Endodermal cell (in vitro differentiated cells): ENCODE data around the gene UMOD. TPM values are rescaled to one million over a fixed set of nuclear protein-coding genes. Genes with fewer than 3 reads are reported as not detected.
"Not testable (repeated sequence)": the region's sequence is repeated elsewhere in the genome, so short reads cannot be mapped to it uniquely, and the experiment has no call there.

Experiments used
- DNase-seq: peaks from one replicate; pipeline ENCODE4 v3.0.0-alpha.2; 2017
- H3K27ac ChIP-seq: 2 replicates; pipeline ENCODE4 v1.5.1; 2013; ENCODE audit warnings: mild to moderate bottlenecking, low read depth, low read length, moderate library complexity
- H3K27me3 ChIP-seq: 2 replicates; pipeline ENCODE4 v1.6.1; 2013; ENCODE audit warnings: mild to moderate bottlenecking, low read length, moderate library complexity; ENCODE audit not compliant: insufficient read depth, control insufficient read depth, poor library complexity, severe bottlenecking
- H3K36me3 ChIP-seq: 2 replicates; pipeline ENCODE4 v1.7.0; 2013; ENCODE audit warnings: mild to moderate bottlenecking, low read length, moderate library complexity; ENCODE audit not compliant: control insufficient read depth, insufficient read depth
- H3K4me1 ChIP-seq: one replicate; pipeline ENCODE4 v1.7.0; 2013; ENCODE audit warnings: low read length; ENCODE audit not compliant: control insufficient read depth, insufficient read depth
- H3K4me3 ChIP-seq: 2 replicates; pipeline ENCODE4 v1.5.1; 2013; ENCODE audit warnings: mild to moderate bottlenecking, low read length, moderate library complexity
- H3K9ac ChIP-seq: 2 replicates; pipeline ENCODE4 v1.6.1; 2013; ENCODE audit warnings: mild to moderate bottlenecking, low read length, moderate library complexity; ENCODE audit not compliant: poor library complexity, severe bottlenecking; ENCODE audit errors: extremely low read depth
- H3K9me3 ChIP-seq: 2 replicates; pipeline ENCODE4 v1.6.1; 2013; ENCODE audit warnings: mild to moderate bottlenecking, low read length, moderate library complexity; ENCODE audit not compliant: control insufficient read depth
- H3K27ac Mint-ChIP-seq: 2 replicates; pipeline ENCODE4 v1.8.0; 2020; ENCODE audit warnings: mixed read lengths
- H3K27me3 Mint-ChIP-seq: 2 replicates; pipeline ENCODE4 v1.8.0; 2021; ENCODE audit warnings: mild to moderate bottlenecking, mixed read lengths; ENCODE audit not compliant: insufficient read depth
- H3K36me3 Mint-ChIP-seq: 2 replicates; pipeline ENCODE4 v1.8.0; 2020; ENCODE audit warnings: low read depth, mixed read lengths
- H3K4me1 Mint-ChIP-seq: 2 replicates; pipeline ENCODE4 v1.8.0; 2020; ENCODE audit warnings: mixed read lengths
- H3K4me3 Mint-ChIP-seq: 2 replicates; pipeline ENCODE4 v1.8.0; 2020; ENCODE audit warnings: mild to moderate bottlenecking, moderate library complexity, mixed read lengths
- H3K9me3 Mint-ChIP-seq: 2 replicates; pipeline ENCODE4 v1.8.0; 2020; ENCODE audit warnings: mild to moderate bottlenecking, mixed read lengths
- WGBS, 2 experiments: methylation state at CpG; one replicate each; pipeline versions ENCODE4 v1.1.5 to v1.1.7; 2013; ENCODE audit warnings: missing lambda C conversion rate in 2 of 2, mixed read lengths in 1 of 2; ENCODE audit not compliant: insufficient coverage in 1 of 2, insufficient read length in 1 of 2; 5-methylcytosine and 5-hydroxymethylcytosine counted together
- total RNA-seq, 2 donors: library from RNA; stranded (reverse); fragmentation: NEBNext Ultra II Directional in 1 of 2; extraction: Animal tissue kit (Norgen Biotek cat#: 25700) in 1 of 2; gene quantifications; 2 replicates in 1 of 2; 3 replicates in 1 of 2; pipeline ENCODE4 v1.2.1, GENCODE V29; 2021
- TF ChIP-seq, protein P1 (sequence below): fragments of 200-600 bp; sonication (generic); conservative IDR thresholded peaks from 2 replicates; pipeline ENCODE4 v1.5.0; 2021; ENCODE audit warnings: antibody characterized with exemption, mild to moderate bottlenecking

Gene UMOD
- total RNA-seq, 2 donors from 2014 or later = not detected

DNA sequence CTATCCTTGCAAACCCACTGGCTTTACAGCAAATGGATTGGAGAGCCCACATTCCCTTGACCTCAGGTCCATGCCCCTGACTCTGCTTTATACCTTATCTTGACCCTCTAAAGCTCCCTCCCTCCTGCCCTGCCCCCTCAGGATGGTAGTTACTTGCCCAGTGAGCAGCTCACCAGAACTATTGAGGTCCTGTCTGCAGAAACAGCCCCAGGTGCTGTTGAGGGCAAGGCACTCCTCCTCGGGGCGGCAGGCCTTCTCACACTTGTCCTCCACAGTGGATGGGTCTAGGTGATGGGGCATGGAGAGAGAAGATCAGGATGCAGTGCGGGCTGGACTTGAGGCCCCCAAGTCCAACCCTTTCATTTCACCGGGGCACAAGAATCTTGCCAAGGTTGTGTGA, 29.8 kb downstream of the UMOD start:
- no peak overlapping the region for H3K27ac ChIP-seq
- no peak overlapping the region for H3K9ac ChIP-seq
- H3K27ac Mint-ChIP-seq = no peak overlapping the region
- peaks cover 21% of the 10 kb centered on the region for H3K27me3 Mint-ChIP-seq
- TF ChIP-seq, protein P1, sequence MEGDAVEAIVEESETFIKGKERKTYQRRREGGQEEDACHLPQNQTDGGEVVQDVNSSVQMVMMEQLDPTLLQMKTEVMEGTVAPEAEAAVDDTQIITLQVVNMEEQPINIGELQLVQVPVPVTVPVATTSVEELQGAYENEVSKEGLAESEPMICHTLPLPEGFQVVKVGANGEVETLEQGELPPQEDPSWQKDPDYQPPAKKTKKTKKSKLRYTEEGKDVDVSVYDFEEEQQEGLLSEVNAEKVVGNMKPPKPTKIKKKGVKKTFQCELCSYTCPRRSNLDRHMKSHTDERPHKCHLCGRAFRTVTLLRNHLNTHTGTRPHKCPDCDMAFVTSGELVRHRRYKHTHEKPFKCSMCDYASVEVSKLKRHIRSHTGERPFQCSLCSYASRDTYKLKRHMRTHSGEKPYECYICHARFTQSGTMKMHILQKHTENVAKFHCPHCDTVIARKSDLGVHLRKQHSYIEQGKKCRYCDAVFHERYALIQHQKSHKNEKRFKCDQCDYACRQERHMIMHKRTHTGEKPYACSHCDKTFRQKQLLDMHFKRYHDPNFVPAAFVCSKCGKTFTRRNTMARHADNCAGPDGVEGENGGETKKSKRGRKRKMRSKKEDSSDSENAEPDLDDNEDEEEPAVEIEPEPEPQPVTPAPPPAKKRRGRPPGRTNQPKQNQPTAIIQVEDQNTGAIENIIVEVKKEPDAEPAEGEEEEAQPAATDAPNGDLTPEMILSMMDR = no peak
- peaks cover 25% of the 10 kb centered on the region for H3K4me1 Mint-ChIP-seq
- no peaks in the 10 kb centered on the region for H3K27me3 ChIP-seq
- H3K9me3 Mint-ChIP-seq = no peaks in the 10 kb centered on the region
- DNase-seq = no peak
- no peaks in the 10 kb centered on the region for H3K36me3 ChIP-seq
- no peaks in the 10 kb centered on the region for H3K9me3 ChIP-seq
- no peak overlapping the region for H3K4me3 Mint-ChIP-seq
- no peak overlapping the region for H3K4me3 ChIP-seq
- H3K36me3 Mint-ChIP-seq = no peaks in the 10 kb centered on the region
- peaks cover 9% of the 10 kb centered on the region for H3K4me1 ChIP-seq
- WGBS, 2 experiments = 95 to 97% methylated on average over 2 to 4 of the region's 4 CpGs

DNA sequence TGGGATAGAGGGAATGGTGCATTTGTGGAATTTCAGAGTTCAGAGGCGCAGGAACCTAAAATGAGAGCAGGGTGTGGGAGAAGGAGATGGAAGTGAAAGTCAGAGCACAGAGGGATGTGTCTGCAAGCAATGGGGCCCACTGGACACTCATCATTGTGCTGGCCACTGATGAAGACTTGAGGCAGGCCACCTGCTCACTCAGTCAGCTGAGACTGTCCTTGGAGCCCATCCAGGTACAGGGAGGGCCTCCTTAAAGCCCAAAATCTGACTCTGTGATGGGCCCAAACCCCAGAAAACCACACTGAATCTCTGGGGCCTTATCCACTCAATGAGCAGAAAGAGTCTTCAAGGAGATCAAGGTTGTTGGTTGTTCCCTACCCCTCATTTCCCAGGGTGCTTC, 30.8 kb downstream of the UMOD start:
- 75 to 90% methylated on average over 1 of the region's 1 CpG for WGBS, 2 experiments
- H3K9me3 ChIP-seq = no peaks in the 10 kb centered on the region
- H3K4me3 ChIP-seq = no peak overlapping the region
- H3K27me3 ChIP-seq = no peaks in the 10 kb centered on the region
- Mint-ChIP-seq H3K27me3 (peaks cover 23% of the 10 kb centered on the region), H3K27ac (no peak overlapping the region), H3K4me3 (no peak overlapping the region), H3K4me1 (peaks cover 17% of the 10 kb centered on the region), H3K9me3 (no peaks in the 10 kb centered on the region), H3K36me3 (no peaks in the 10 kb centered on the region)
- no peak for DNase-seq
- H3K27ac ChIP-seq = no peak overlapping the region
- TF ChIP-seq, protein P1 = no peak
- H3K9ac ChIP-seq = no peak overlapping the region
- no peaks in the 10 kb centered on the region for H3K36me3 ChIP-seq
- peaks cover 9% of the 10 kb centered on the region for H3K4me1 ChIP-seq

DNA sequence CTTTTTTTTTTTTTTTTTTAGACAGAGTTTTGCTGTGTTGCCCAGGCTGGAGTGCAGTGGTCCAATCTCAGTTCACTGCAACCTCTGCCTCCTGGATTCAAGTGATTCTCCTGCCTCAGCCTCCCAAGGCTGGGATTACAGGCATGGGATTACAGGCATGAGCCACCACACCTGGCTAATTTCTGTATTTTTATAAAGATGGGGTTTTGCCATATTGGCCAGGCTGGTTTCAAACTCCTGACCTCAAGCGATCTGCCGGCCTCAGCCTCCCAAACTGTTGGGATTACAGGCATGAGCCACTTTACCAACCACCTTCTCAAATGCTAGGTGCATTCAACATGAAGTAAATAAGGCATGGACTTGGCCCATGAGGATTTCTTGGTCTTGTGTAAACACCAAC, 31.5 kb downstream of the UMOD start:
- H3K9ac ChIP-seq, H3K27me3 ChIP-seq, H3K4me3 ChIP-seq, H3K9me3 ChIP-seq, H3K27ac ChIP-seq, H3K27ac Mint-ChIP-seq, H3K36me3 Mint-ChIP-seq, H3K9me3 Mint-ChIP-seq, DNase-seq, H3K36me3 ChIP-seq, H3K4me3 Mint-ChIP-seq, H3K4me1 ChIP-seq: not testable (repeated sequence)
- Mint-ChIP-seq H3K27me3 (peaks cover 24% of the 10 kb centered on the region), H3K4me1 (peaks cover 11% of the 10 kb centered on the region)
- 86 to 93% methylated on average over 2 of the region's 2 CpGs for WGBS, 2 experiments

DNA sequence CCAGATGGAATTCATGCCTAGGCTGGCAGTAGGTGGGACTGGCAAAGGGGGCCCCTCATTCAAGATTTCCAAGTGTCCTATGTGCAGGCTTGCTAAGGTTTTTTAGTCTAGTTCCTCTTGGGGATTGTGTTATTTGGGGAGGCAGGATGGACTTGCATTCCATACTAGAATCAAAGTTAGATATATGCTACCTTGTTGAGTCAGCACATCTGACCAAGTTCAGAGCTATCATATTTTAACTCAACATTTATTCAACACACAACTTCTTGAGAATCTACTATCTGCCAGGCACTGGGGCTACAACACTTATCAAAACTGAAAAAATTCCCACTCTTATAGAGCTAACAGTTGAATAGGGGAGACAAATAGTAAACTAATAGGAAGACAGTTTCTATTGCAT, 31.9 kb downstream of the UMOD start:
- peaks cover 5% of the 10 kb centered on the region for H3K4me1 ChIP-seq
- no peak overlapping the region for H3K27ac ChIP-seq
- Mint-ChIP-seq H3K27me3 (peaks cover 24% of the 10 kb centered on the region), H3K4me3 (no peak overlapping the region), H3K27ac (no peak overlapping the region), H3K36me3 (no peaks in the 10 kb centered on the region), H3K9me3 (no peaks in the 10 kb centered on the region), H3K4me1 (peaks cover 6% of the 10 kb centered on the region)
- H3K9ac ChIP-seq = no peak overlapping the region
- H3K36me3 ChIP-seq = no peaks in the 10 kb centered on the region
- H3K27me3 ChIP-seq = no peaks in the 10 kb centered on the region
- TF ChIP-seq, protein P1 = no peak
- no peak overlapping the region for H3K4me3 ChIP-seq
- no peak for DNase-seq
- H3K9me3 ChIP-seq = no peaks in the 10 kb centered on the region
